HG03439 (cell line): ENCODE results near the gene AMBP.

Experiments
- ATAC-seq: cut with Tn5 transposase; IDR thresholded peaks from one replicate; pipeline ENCODE4 v1.9.1; 2021; ENCODE audit warnings: mild to moderate bottlenecking, moderate library complexity; ENCODE audit not compliant: unreplicated experiment

Gene AMBP

GRCh38 chr9:114078021-114078780 is at the start of gene AMBP:
AMBP (minus strand) TSS chr9:114078300; CDS start chr9:114078209, 91 bp downstream.
- ATAC-seq, result no peak

GRCh38 chr9:114126247-114127060 is 48.4 kb upstream of the AMBP start:
- no peak for ATAC-seq

GRCh38 chr9:114125476-114126013 is 47.4 kb upstream of the AMBP start:
- ATAC-seq, result no peak

GRCh38 chr9:114124666-114125475 is 46.8 kb upstream of the AMBP start:
- no peak for ATAC-seq

GRCh38 chr9:114124138-114124537 is 46.0 kb upstream of the AMBP start:
- ATAC-seq, result no peak

GRCh38 chr9:114123031-114123977 is 45.2 kb upstream of the AMBP start:
- ATAC-seq, result no peak

- ATAC-seq, result no peak
Observed at GRCh38 chr9:114122136-114123027, 44.3 kb upstream of the AMBP start.

GRCh38 chr9:114121227-114122135 is 43.4 kb upstream of the AMBP start:
- ATAC-seq, result no peak

- ATAC-seq, result no peak
Observed at GRCh38 chr9:114120192-114121014, 42.3 kb upstream of the AMBP start.

GRCh38 chr9:114119242-114120191 is 41.4 kb upstream of the AMBP start:
- no peak for ATAC-seq

GRCh38 chr9:114117996-114118830 is 40.1 kb upstream of the AMBP start:
- ATAC-seq, result no peak

GRCh38 chr9:114117614-114117995 is 39.5 kb upstream of the AMBP start:
- ATAC-seq, result no peak

GRCh38 chr9:114116126-114116747 is 38.1 kb upstream of the AMBP start:
- ATAC-seq, result no peak

GRCh38 chr9:114115654-114116125 is 37.6 kb upstream of the AMBP start:
- ATAC-seq, result no peak
